Heart left ventricle (tissue), 13 donors: Measurements from ENCODE around the gene HPSE2.

ENCODE experiments used
- CTCF ChIP-seq, 12 donors: fragments of 200-600 bp; sonication (generic) in 4 of 12; IDR thresholded peaks; one replicate each; pipeline versions ENCODE4 v1.5.0 to v1.8.0; 2018 to 2022; ENCODE audit warnings: antibody characterized with exemption in 12 of 12, mild to moderate bottlenecking in 5 of 12
- POLR2A ChIP-seq, 2 donors: fragments of 450-650 bp; IDR thresholded peaks; one replicate each; pipeline ENCODE4 v1.6.1; 2017; ENCODE audit warnings: antibody characterized with exemption in 2 of 2, mild to moderate bottlenecking in 2 of 2, moderate library complexity in 2 of 2
- donor health status: ischemic (EF 13 %, LVEDD 7.1; RV severe dilation, severe dysfunction).
- donor health status: DM: no; HTN: yes; CAD: no.
- donor health status: DM: no; HTN: no; CAD: no.
- donor health status: ischemic (EF 25% LVEDD 6.9; RV normal size, moderate dysfunction).
- donor health status: ischemic (EF 25% LVEDD 5.7; RV mildly dilated, moderate dysfunction).
- donor health status: ischemic (EF 35%, LVEDD 5.7; RV mildly dilated, moderate dysfunction).
- donor health status: nonischemic (EF 11% LVEDD 7.7; RV severe dilation, severe dysfunction).
- donor health status: DM: yes; HTN: yes; CAD: no.
- donor health status: PGD.
- donor health status: ischemic (EF 29% LVEDD 5.4; RV normal size, mild dysfunction).
- donor health status: nonischemic (EF 23%, LVEDD 6.1; RV moderate dilation, normal function).

- TF ChIP-seq CTCF (IDR thresholded peaks at IDR 0.05), result no peak
- TF ChIP-seq POLR2A (IDR thresholded peaks at IDR 0.05), result no peak
Measured at GRCh38 chr10:98417481-98417959, 818.1 kb downstream of the HPSE2 start.
